Measurements from ENCODE around the gene AUTS2. TPM values are rescaled to one million over a fixed set of nuclear protein-coding genes. Genes with fewer than 3 reads are reported as not detected.

Gene AUTS2
- polyA plus RNA-seq, 1 donor from 2014 or later = 97.3 TPM

GRCh38 chr7:70789481-70790214 is 1191.4 kb downstream of the AUTS2 start:
- Histone ChIP-seq H3K79me2 (replicated peaks; ENCODE audit: insufficient read depth, low read length) (peaks cover 28% of the 10 kb centered on the region), H3K9ac (ENCODE audit: low read length) (no peak overlapping the region), H4K20me1 (ENCODE audit: insufficient read depth) (peaks cover 35% of the 10 kb centered on the region), H3F3A (ENCODE audit: insufficient read depth, low read length, poor library complexity, severe bottlenecking) (peaks cover 6% of the 10 kb centered on the region), H3K4me2 (ENCODE audit: low read length) (no peak overlapping the region), H3K9me2 (ENCODE audit: insufficient read depth, low read length) (no peaks in the 10 kb centered on the region), H3K27ac (ENCODE audit: low read length) (no peak overlapping the region), H3K4me3 (ENCODE audit: low read length) (no peak overlapping the region), H3K9me3 (ENCODE audit: low read length) (no peaks in the 10 kb centered on the region), H2AFZ (ENCODE audit: low read depth, low read length) (no peak overlapping the region), H3K27me3 (ENCODE audit: insufficient read depth, low read depth, low read length) (no peaks in the 10 kb centered on the region), H3K36me3 (ENCODE audit: insufficient read depth, low read length) (peaks cover 43% of the 10 kb centered on the region)
- no peak for TF ChIP-seq SMC3 (conservative IDR thresholded peaks at IDR 0.05; ENCODE audit: poor library complexity)
- peak; percentile 24 for TF ChIP-seq POLR2AphosphoS5 (IDR thresholded peaks at IDR 0.05)

- no peaks in the 10 kb centered on the region for H3K27me3 ChIP-seq (ENCODE audit: insufficient read depth, low read depth, low read length)
- H3K36me3 ChIP-seq (ENCODE audit: insufficient read depth, low read length) = peaks cover 35% of the 10 kb centered on the region
- H2AFZ ChIP-seq (ENCODE audit: low read depth, low read length) = no peak overlapping the region
- peaks cover 37% of the 10 kb centered on the region for H4K20me1 ChIP-seq (ENCODE audit: insufficient read depth)
- TF ChIP-seq POLR2AphosphoS5 (IDR thresholded peaks at IDR 0.05) (peak; percentile 21), RAD21 (conservative IDR thresholded peaks at IDR 0.05) (no peak), REST (IDR thresholded peaks at IDR 0.05; ENCODE audit: borderline replicate concordance) (no peak)
- H3K27ac ChIP-seq (ENCODE audit: low read length) = no peak overlapping the region
- peaks cover 6% of the 10 kb centered on the region for H3F3A ChIP-seq (ENCODE audit: insufficient read depth, low read length, poor library complexity, severe bottlenecking)
- H3K4me3 ChIP-seq (ENCODE audit: low read length) = no peak overlapping the region
- H3K4me2 ChIP-seq (ENCODE audit: low read length) = no peak overlapping the region
- no peaks in the 10 kb centered on the region for H3K9me3 ChIP-seq (ENCODE audit: low read length)
- no peak overlapping the region for H3K9ac ChIP-seq (ENCODE audit: low read length)
- H3K9me2 ChIP-seq (ENCODE audit: insufficient read depth, low read length) = no peaks in the 10 kb centered on the region
- H3K79me2 ChIP-seq (replicated peaks; ENCODE audit: insufficient read depth, low read length) = peaks cover 21% of the 10 kb centered on the region
Observed at GRCh38 chr7:70790215-70791073, 1192.2 kb downstream of the AUTS2 start.

- Histone ChIP-seq H3K36me3 (ENCODE audit: insufficient read depth, low read length) (peaks cover 27% of the 10 kb centered on the region), H2AFZ (ENCODE audit: low read depth, low read length) (no peak overlapping the region), H3K4me3 (ENCODE audit: low read length) (no peak overlapping the region), H3K9me2 (ENCODE audit: insufficient read depth, low read length) (no peaks in the 10 kb centered on the region), H4K20me1 (ENCODE audit: insufficient read depth) (peaks cover 37% of the 10 kb centered on the region), H3K79me2 (replicated peaks; ENCODE audit: insufficient read depth, low read length) (peaks cover 18% of the 10 kb centered on the region), H3K4me2 (ENCODE audit: low read length) (no peak overlapping the region), H3K9ac (ENCODE audit: low read length) (no peak overlapping the region), H3K27me3 (ENCODE audit: insufficient read depth, low read depth, low read length) (no peaks in the 10 kb centered on the region), H3F3A (ENCODE audit: insufficient read depth, low read length, poor library complexity, severe bottlenecking) (peaks cover 6% of the 10 kb centered on the region), H3K27ac (ENCODE audit: low read length) (no peak overlapping the region), H3K9me3 (ENCODE audit: low read length) (no peaks in the 10 kb centered on the region)
- no peak for TF ChIP-seq REST (IDR thresholded peaks at IDR 0.05; ENCODE audit: borderline replicate concordance)
- TF ChIP-seq MXI1 (conservative IDR thresholded peaks at IDR 0.05; ENCODE audit: poor library complexity, severe bottlenecking) = no peak
- no peak for TF ChIP-seq TAF1 (IDR thresholded peaks at IDR 0.05; ENCODE audit: low read depth)
Observed at GRCh38 chr7:70791341-70791740, 1193.1 kb downstream of the AUTS2 start.
